ENCODE data around the gene HLA-DMA. TPM values are rescaled to one million over a fixed set of nuclear protein-coding genes. Genes with fewer than 3 reads are reported as not detected.
A peak's percentile ranks its signal among the peaks of the same experiment; 100 is the strongest.

The HLA-DMA gene
- total RNA-seq, 1 donor from 2014 or later, result 5.4 TPM

DNA sequence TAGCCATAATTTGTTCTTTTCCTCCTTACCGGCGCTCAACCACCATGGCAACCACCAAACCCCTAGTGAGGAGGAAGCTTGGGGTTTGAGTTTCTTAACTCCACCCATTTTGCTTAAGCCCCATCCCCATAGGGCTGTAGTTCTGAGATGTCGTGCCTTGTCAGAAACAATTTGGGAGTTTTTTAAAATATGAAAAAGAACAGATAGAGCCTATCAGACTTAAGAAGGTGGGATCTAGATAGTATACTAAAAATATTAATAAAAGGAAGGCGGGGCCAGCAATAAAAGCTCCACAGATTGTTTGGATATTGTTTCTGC is 21.1 kb upstream of the HLA-DMA start:
- TF ChIP-seq, protein P1, sequence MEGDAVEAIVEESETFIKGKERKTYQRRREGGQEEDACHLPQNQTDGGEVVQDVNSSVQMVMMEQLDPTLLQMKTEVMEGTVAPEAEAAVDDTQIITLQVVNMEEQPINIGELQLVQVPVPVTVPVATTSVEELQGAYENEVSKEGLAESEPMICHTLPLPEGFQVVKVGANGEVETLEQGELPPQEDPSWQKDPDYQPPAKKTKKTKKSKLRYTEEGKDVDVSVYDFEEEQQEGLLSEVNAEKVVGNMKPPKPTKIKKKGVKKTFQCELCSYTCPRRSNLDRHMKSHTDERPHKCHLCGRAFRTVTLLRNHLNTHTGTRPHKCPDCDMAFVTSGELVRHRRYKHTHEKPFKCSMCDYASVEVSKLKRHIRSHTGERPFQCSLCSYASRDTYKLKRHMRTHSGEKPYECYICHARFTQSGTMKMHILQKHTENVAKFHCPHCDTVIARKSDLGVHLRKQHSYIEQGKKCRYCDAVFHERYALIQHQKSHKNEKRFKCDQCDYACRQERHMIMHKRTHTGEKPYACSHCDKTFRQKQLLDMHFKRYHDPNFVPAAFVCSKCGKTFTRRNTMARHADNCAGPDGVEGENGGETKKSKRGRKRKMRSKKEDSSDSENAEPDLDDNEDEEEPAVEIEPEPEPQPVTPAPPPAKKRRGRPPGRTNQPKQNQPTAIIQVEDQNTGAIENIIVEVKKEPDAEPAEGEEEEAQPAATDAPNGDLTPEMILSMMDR (IDR thresholded peaks at IDR 0.05), result no peak
- H3K4me3 Mint-ChIP-seq (ENCODE audit: unreplicated experiment), result peak overlapping the region; percentile 94
- H3K36me3 Mint-ChIP-seq (ENCODE audit: low read depth), result peaks cover 72% of the 10 kb centered on the region
- DNase-seq (ENCODE audit: low spot score), result no peak
- no peaks in the 10 kb centered on the region for H3K9me3 Mint-ChIP-seq (ENCODE audit: low read depth)
- H3K27ac Mint-ChIP-seq (ENCODE audit: unreplicated experiment), result peak overlapping the region; percentile 100
- peaks cover 43% of the 10 kb centered on the region for H3K4me1 Mint-ChIP-seq (ENCODE audit: low read depth)
- no peaks in the 10 kb centered on the region for H3K27me3 Mint-ChIP-seq (ENCODE audit: low read depth)

DNA sequence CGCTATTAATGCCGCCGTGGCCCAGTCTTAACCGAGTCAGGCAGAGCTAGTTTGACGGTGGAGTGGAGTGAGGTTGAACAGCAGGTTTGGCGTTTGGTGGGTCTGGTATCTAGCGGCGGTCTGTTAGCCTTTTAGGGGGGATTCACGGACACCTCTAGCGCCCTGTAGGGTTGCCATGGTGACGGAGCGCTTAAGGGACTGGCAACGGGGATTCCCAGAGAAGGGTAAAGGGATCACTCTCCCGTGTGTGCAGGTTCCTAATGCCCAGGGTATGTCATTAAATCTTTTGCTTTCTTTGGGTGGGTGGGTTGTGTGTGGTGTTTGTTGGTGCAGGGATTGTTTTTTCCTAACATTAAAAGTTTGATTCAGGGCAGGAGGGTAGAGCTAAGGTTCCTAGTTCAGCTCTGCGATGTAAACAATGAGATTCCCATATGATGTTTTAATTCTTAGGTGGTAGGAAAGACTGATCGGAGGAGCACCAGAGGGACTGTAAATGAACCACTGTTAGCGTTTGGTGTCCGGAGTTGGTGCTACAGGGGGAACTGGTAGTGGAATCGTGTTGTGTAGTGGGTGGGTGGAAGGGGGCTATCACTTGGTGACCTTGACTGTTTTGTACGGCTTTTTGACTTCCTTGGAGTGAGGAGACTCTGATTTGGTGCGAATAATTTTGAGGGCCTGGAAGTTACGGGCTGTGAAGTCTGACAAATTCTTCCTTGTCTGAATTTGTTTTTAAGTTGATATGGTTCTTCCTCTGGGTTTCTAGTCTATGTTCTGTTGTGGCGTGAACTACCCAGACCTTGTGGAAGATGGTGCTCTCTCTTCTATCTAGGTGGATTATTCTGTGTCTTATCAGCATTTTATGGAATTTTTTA is 20.5 kb upstream of the HLA-DMA start:
- DNase-seq (ENCODE audit: low spot score), result no peak
- TF ChIP-seq, protein P1 (IDR thresholded peaks at IDR 0.05), result no peak
- peaks cover 37% of the 10 kb centered on the region for H3K4me1 Mint-ChIP-seq (ENCODE audit: low read depth)
- peaks cover 66% of the 10 kb centered on the region for H3K36me3 Mint-ChIP-seq (ENCODE audit: low read depth)
- peak overlapping the region; percentile 94 for H3K4me3 Mint-ChIP-seq (ENCODE audit: unreplicated experiment)
- no peaks in the 10 kb centered on the region for H3K9me3 Mint-ChIP-seq (ENCODE audit: low read depth)
- H3K27ac Mint-ChIP-seq (ENCODE audit: unreplicated experiment), result peak overlapping the region; percentile 100
- no peaks in the 10 kb centered on the region for H3K27me3 Mint-ChIP-seq (ENCODE audit: low read depth)

DNA sequence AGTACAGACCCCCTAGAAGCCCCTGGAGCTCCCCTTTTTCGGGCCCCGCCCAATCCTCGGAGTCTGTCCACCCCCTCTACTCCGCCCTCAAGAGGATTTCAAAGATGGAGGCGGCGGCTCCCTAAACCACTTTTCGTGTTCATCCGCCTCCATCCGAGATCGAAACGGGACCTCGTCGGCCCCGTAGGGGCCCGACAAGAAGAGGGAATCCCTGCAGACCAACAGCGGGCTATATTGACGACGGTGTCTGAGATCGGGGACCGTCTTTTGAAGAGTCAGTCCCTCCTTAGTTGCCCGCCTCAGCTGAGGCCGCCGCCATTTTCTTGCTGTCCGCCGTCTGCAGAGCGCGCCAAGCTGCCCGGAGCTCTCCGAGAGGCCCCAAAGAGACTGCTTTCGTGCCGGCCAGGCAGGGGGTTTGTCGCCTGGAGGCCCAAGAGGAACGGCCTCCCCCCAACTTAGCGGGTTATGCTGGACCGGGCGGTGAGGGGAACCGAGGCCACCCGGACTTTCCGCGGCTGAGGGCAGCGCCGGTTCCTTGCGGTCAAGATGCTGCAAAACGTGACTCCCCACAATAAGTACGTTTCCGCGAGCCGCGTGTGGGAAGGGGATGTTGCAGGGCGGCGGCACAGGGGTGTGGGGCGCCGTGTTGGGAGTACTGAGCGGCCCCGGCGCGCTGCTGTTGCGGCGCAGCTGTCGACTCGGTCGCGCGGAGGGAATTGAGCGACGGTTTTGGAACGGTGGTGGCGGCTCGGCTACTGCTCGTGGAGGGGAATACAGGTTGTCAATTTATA is 19.7 kb upstream of the HLA-DMA start:
- TF ChIP-seq, protein P1 (IDR thresholded peaks at IDR 0.05), result no peak
- Mint-ChIP-seq H3K27ac (ENCODE audit: unreplicated experiment) (peak overlapping the region; percentile 100), H3K4me1 (ENCODE audit: low read depth) (peaks cover 31% of the 10 kb centered on the region), H3K27me3 (ENCODE audit: low read depth) (no peaks in the 10 kb centered on the region), H3K9me3 (ENCODE audit: low read depth) (no peaks in the 10 kb centered on the region), H3K4me3 (ENCODE audit: unreplicated experiment) (peak overlapping the region; percentile 94), H3K36me3 (ENCODE audit: low read depth) (peaks cover 57% of the 10 kb centered on the region)
- peak; percentile 90 for DNase-seq (ENCODE audit: low spot score)

DNA sequence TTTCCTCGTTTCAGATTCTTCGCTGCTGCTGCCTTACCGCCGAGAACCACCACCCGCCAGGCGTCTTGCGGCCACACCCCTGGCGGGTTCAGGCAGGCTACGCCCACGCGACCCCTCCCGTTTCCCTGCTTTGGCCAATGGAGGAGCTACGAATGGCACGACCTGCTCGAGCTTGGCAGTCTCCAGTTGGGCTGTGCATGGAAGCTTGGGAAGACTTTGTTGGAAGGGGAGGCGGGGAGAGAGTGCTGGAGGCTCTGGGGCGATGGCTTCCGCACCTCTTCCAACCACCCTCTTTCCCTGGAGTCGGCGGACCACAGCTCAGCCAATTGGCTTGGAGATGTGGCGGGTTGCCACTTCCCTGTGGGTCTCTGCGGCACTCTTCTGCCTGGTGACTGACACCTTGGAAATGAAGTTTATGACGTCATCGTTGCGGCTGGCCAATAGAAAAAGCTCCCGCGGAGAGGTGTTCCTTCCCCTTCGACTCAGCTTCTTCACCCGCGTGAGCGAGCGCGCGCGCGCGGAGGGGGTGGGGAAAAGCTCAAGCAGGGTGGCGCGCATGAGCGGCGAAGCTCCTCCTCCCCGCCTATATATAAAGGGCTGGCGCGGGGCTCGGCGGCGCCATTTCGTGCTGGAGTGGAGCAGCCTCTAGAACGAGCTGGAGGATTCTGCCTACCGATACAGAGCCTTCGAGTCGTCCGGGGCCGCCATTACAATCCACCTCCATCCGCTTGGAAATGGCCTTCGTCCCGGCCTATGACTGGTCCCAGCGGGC is 18.9 kb upstream of the HLA-DMA start:
- Mint-ChIP-seq H3K27ac (ENCODE audit: unreplicated experiment) (peak overlapping the region; percentile 100), H3K9me3 (ENCODE audit: low read depth) (no peaks in the 10 kb centered on the region), H3K4me1 (ENCODE audit: low read depth) (peaks cover 31% of the 10 kb centered on the region), H3K27me3 (ENCODE audit: low read depth) (no peaks in the 10 kb centered on the region), H3K36me3 (ENCODE audit: low read depth) (peaks cover 50% of the 10 kb centered on the region), H3K4me3 (ENCODE audit: unreplicated experiment) (peak overlapping the region; percentile 94)
- peak; percentile 99 for DNase-seq (ENCODE audit: low spot score)
- TF ChIP-seq, protein P1 (IDR thresholded peaks at IDR 0.05), result no peak

DNA sequence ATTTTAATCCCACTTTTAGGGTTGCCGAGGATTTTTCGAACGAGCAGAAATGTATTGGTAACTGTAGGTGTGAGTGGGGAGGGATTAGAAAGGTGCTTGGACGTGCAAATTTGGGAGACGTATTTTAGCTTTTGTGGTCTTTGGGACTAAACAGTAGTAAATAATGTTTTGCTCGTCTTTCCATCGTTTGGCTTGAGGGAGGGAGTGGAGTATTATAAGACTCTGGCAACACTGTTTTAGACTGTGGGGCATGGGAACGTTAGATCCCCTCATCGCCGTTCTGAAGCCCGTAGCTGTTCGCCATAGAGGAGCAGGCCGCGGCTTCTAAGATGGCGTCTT is 18.3 kb upstream of the HLA-DMA start:
- Mint-ChIP-seq H3K4me3 (ENCODE audit: unreplicated experiment) (peak overlapping the region; percentile 94), H3K4me1 (ENCODE audit: low read depth) (peaks cover 29% of the 10 kb centered on the region), H3K27ac (ENCODE audit: unreplicated experiment) (peak overlapping the region; percentile 100), H3K27me3 (ENCODE audit: low read depth) (no peaks in the 10 kb centered on the region), H3K36me3 (ENCODE audit: low read depth) (peaks cover 45% of the 10 kb centered on the region), H3K9me3 (ENCODE audit: low read depth) (no peaks in the 10 kb centered on the region)
- DNase-seq (ENCODE audit: low spot score), result no peak
- TF ChIP-seq, protein P1 (IDR thresholded peaks at IDR 0.05), result no peak
